ENCODE data around the gene OASL. TPM values are rescaled to one million over a fixed set of nuclear protein-coding genes. Genes with fewer than 3 reads are reported as not detected.

OASL gene
- total and polyA plus RNA-seq, 9 of the 15 experiments (the other 6 are each of a cell fraction or from before 2014, with no cell fraction given): 0.14 TPM; not detected in 8

GRCh38 chr12:120991965-120992364, 47.1 kb downstream of the OASL start:
- Histone ChIP-seq H3K27me3 (ENCODE audit: control insufficient read depth in 2 of 2, insufficient read depth in 2 of 2, low read length in 2 of 2) (peaks cover 3 to 47% of the 10 kb centered on the region in 2 experiments; a peak in 2 of 5 replicates), H3K9me3 (replicated peaks; ENCODE audit: control insufficient read depth, insufficient read depth, low read depth, low read length) (no peaks in the 10 kb centered on the region), H3K4me3 (no peak overlapping the region), H3K79me2 (ENCODE audit: control insufficient read depth, insufficient read depth, low read length) (no peaks in the 10 kb centered on the region), H3K9ac (ENCODE audit: insufficient read depth in 1 of 2, low read depth in 2 of 2, low read length in 2 of 2) (no peak overlapping the region), H3K9me1 (ENCODE audit: control insufficient read depth, insufficient read depth, low read length) (peaks cover 3% of the 10 kb centered on the region), H3K27ac (ENCODE audit: extremely low read depth, low read depth, low read length) (no peak overlapping the region), H2AFZ (ENCODE audit: low read depth, low read length) (no peak overlapping the region), H4K20me1 (replicated peaks; ENCODE audit: control insufficient read depth, insufficient read depth, low read length) (no peaks in the 10 kb centered on the region; the same call in 1 of the 2 replicates), H3K4me2 (ENCODE audit: insufficient read depth, low read length) (no peak overlapping the region), H3K4me1 (replicated peaks in 1 of 2; ENCODE audit: control insufficient read depth in 2 of 2, insufficient read depth in 2 of 2, low read length in 2 of 2) (no peaks in the 10 kb centered on the region), H3K36me3 (ENCODE audit: control insufficient read depth, insufficient read depth, low read length) (no peaks in the 10 kb centered on the region)
- ChIA-PET CTCF (ENCODE audit: low intra/inter-chr PET ratio) (no interaction called here), POLR2A (interaction anchor here (0.6 to 2.2 kb wide), 3 partner anchors 11 to 411 kb away, joined by 3 to 8 read pairs (median 3); partner anchors contain the start of gene POP5)
- TF ChIP-seq, protein P1, sequence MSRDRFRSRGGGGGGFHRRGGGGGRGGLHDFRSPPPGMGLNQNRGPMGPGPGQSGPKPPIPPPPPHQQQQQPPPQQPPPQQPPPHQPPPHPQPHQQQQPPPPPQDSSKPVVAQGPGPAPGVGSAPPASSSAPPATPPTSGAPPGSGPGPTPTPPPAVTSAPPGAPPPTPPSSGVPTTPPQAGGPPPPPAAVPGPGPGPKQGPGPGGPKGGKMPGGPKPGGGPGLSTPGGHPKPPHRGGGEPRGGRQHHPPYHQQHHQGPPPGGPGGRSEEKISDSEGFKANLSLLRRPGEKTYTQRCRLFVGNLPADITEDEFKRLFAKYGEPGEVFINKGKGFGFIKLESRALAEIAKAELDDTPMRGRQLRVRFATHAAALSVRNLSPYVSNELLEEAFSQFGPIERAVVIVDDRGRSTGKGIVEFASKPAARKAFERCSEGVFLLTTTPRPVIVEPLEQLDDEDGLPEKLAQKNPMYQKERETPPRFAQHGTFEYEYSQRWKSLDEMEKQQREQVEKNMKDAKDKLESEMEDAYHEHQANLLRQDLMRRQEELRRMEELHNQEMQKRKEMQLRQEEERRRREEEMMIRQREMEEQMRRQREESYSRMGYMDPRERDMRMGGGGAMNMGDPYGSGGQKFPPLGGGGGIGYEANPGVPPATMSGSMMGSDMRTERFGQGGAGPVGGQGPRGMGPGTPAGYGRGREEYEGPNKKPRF (IDR thresholded peaks at IDR 0.05; ENCODE audit: low read depth, low read length): no peak
- no peak for TF ChIP-seq SMARCA4 (IDR thresholded peaks at IDR 0.05)
- no peak for TF ChIP-seq SMAD2 (IDR thresholded peaks at IDR 0.05; ENCODE audit: low read depth, low read length)
- TF ChIP-seq ZEB2 (IDR thresholded peaks at IDR 0.05): no peak
- no peak for TF ChIP-seq RBBP5 (IDR thresholded peaks at IDR 0.05; ENCODE audit: borderline replicate concordance, insufficient read depth, low read length, poor library complexity, severe bottlenecking)
- peak; percentile 26 for TF ChIP-seq RBM25 (IDR thresholded peaks at IDR 0.05; ENCODE audit: low read depth, low read length, severe bottlenecking)
- in situ Hi-C loops (cut with MboI): no loop called here
- BruUV-seq (replicated peaks): no TSS peak
- no peak for DNase-seq (ENCODE audit: extremely low read depth in 1 of 4, low spot score in 3 of 4)
- FAIRE-seq: no peak
- no peak for ATAC-seq
- intact Hi-C loops (cut with micrococcal nuclease): no loop called here
